GM19043 (cell line): ENCODE measurements around the gene ARSD.
"Not testable (repeated sequence)": the region's sequence is repeated elsewhere in the genome, so short reads cannot be mapped to it uniquely, and the experiment has no call there.

Source experiments
- ATAC-seq: cut with Tn5 transposase; IDR thresholded peaks from one replicate; pipeline ENCODE4 v1.9.1; 2021; ENCODE audit warnings: low read depth; ENCODE audit not compliant: unreplicated experiment

The ARSD gene

DNA sequence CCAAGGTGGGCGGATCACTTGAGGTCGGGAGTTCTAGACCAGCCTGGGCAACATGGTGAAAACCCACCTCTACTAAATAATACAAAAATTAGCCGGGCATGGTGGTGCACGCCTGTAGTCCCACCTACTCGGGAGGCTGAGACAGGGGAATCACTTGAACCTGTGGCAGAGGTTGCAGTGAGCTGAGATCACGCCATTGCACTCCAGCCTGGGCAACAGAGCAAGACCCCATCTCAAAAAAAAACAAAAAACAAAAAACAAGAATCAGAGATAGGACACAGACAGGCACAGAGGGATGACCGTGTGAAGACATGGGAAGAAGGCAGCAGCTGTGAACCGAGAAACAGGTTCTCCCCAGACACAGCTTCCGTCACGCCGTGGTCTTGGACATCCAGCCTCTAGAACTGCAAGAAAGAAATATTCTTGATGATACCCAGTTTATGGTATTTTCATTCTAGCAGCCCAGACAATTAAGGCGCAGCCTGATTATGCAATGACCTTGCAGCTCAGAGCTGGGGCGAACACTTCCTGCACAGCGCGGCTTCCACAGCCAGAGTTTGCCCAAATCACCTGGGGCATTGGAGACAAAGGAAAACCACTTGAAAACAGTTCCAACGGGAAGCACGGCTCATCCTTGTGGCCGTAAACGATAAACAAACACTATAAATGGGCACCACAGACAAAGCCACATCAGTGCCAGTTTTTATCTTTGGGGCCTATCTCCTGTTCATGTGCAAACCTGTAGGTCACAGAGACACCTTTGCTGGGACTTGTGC is 4.2 kb upstream of the ARSD start:
- ATAC-seq, result no peak

GRCh38 chrX:2931612-2932011 is 2.5 kb upstream of the ARSD start:
- ATAC-seq, result no peak

DNA sequence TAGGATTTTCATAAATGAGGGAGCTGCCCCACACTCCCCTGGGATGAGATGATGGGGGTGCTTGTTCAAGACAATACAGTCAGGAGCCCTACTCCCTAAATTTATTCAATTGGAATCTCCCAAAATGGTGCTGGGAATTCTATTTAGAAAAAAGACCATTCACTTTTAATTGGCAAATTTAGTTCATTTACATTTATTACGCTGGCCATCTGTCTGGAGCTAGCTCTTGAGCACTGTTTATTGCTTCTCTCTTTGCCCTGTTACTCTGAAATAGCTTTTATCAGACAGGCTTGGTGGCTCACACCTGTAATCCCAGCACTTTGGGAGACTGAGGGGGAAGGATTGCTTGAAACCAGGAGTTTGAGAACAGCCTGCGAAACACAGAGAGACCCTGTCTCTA is 2.0 kb upstream of the ARSD start:
- ATAC-seq, result no peak

- ATAC-seq, result no peak
Observed at GRCh38 chrX:2928191-2928582, 952 bp downstream of the ARSD start.

DNA sequence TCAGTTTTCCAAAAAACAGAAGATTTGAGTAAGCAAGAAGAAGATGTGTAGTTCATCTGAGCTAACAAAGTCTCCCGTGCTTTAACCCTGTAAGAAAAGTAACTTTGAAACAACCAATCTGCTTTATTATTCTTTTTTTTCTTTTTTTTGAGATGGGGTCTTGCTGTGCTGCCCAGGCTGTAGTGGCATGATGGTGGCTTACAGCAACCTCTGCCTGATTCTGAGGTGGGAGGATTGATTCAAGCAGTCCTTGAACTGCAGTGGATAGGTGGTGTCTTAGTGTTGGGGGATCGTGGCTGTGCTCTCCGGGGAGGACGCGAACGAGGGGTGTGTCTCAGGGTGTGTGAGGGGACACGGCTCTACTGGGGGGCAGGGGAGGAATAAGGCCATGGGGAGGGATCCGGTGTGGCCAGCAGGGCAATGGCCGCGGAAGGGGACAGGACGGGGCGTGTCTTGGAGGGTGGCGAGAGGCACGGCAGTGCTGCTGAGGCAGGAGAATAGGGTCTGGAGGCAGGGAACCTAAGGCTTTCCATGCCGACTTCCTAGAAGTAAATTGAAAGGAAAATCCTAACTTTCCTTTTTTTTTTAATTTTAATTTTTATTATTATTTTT is 2.4 kb downstream of the ARSD start:
- no peak for ATAC-seq

GRCh38 chrX:2926255-2926654 is 2.9 kb downstream of the ARSD start:
- not testable (repeated sequence) for ATAC-seq

- no peak for ATAC-seq
Observed at GRCh38 chrX:2924151-2924550, 5.0 kb downstream of the ARSD start.

DNA sequence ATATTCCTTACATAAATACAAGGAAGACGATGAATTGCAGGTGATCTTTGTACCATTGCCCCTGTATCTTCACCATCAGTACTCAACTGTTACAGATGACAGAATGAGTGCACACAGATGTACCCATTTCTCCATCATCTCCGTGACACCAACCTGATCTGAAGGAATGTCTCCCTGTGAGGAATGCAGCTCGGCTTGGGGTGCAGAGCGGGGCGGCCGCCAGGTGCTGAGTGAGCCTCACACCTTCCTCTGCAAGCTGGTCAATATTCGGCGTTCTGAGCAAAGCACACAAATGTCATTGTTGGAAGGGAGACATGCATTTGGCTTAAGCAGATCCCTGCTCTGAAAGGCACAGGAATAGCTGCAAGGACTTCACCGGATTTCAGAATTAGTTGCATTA is 7.4 kb downstream of the ARSD start:
- no peak for ATAC-seq

DNA sequence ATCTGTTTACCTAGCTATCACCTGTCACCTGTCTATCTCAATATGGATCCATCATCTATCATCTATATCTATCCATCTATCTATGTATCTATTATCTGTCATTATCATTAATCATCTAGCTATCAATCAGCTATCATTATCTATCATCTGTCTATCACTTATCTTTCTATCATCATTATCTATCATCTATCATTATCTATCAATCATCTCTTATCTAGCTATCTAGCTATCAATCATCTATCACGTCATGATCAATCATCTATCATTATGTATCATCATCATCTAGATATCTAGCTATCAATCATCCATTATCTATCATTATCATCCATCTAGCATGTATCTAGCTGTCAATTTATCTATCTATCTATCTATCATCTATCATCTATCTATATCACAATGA is 7.9 kb downstream of the ARSD start:
- ATAC-seq, result no peak

GRCh38 chrX:2917767-2918166 is 11.4 kb downstream of the ARSD start:
- no peak for ATAC-seq

DNA sequence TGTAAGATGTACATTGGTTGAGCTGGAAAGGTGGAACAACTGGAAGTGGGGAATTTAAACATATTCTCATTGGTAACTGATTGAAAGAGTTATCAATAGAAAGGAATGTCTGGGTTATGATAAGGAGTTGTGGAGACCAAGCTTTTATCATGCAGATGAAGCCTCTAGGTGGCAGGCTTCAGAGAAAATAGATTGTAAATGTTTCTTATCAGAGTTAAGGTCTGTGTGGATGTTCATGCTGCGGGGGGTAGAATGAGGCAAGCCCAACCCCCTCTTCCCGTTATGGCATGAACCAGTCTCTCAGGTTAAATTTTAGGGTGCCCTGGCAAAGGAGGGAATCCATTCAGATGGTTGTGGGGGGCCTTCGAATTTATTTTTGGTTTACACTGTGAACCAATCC is 16.0 kb downstream of the ARSD start:
- ATAC-seq, result no peak

GRCh38 chrX:2910109-2910508 is 19.0 kb downstream of the ARSD start:
- ATAC-seq, result no peak

DNA sequence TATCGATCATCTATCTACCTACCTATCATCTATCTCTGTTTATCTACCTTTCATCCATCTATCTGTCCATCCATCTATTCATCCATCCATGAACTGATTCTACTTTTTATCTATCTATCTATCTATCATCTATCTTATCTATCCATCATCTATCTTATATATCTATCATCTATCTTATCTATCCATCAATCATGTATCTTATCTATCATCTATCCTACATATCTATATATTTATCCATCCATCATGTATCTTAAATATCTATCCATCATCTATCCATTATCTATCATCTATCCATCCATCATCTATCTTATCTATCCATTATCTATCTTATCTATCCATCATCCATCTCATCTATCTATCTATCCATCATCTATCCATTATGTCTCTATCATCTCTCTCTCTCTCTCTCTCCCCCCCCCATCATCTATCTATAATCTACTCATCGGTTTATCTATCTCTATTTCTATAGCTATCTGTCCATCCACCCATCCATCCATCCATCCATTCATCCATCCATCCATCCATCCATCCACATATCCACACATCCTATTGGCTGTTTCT is 20.9 kb downstream of the ARSD start:
- ATAC-seq, result no peak

GRCh38 chrX:2907295-2907694 is 21.8 kb downstream of the ARSD start:
- no peak for ATAC-seq

GRCh38 chrX:2903366-2903765 is 25.8 kb downstream of the ARSD start:
- no peak for ATAC-seq

- no peak for ATAC-seq
Observed at GRCh38 chrX:2902841-2903240, 26.3 kb downstream of the ARSD start.

DNA sequence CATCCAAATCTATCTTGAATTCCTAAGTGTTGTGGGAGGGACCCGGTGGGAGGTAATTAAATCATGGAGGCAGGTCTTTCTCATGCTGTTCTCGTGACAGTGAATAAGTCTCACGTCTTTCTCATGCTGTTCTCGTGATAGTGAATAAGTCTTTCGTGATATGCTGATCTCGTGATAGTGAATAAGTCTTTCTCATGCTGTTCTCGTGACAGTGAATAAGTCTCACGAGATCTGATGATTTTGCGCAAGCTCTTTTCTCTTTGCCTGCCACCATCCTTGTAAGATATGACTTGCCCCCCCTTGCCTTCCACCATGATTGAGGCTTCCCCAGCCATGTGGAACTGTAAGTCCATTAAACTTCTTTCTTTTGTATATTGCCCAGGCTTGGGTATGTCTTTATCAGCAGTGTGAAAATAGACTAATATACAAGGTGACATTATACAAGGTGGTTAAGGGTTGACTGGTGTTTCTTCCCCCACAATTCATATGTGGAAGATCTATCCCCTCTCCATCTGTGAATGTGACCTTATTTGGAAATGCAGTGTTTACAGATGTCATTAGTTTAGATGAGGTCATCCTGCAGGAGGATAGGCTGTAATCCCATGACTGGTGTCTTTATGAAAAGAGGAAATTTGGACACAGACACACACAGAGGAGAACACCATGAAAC is 27.6 kb downstream of the ARSD start:
- no peak for ATAC-seq

- ATAC-seq, result no peak
Observed at GRCh38 chrX:2898846-2899512, 30.2 kb downstream of the ARSD start.

DNA sequence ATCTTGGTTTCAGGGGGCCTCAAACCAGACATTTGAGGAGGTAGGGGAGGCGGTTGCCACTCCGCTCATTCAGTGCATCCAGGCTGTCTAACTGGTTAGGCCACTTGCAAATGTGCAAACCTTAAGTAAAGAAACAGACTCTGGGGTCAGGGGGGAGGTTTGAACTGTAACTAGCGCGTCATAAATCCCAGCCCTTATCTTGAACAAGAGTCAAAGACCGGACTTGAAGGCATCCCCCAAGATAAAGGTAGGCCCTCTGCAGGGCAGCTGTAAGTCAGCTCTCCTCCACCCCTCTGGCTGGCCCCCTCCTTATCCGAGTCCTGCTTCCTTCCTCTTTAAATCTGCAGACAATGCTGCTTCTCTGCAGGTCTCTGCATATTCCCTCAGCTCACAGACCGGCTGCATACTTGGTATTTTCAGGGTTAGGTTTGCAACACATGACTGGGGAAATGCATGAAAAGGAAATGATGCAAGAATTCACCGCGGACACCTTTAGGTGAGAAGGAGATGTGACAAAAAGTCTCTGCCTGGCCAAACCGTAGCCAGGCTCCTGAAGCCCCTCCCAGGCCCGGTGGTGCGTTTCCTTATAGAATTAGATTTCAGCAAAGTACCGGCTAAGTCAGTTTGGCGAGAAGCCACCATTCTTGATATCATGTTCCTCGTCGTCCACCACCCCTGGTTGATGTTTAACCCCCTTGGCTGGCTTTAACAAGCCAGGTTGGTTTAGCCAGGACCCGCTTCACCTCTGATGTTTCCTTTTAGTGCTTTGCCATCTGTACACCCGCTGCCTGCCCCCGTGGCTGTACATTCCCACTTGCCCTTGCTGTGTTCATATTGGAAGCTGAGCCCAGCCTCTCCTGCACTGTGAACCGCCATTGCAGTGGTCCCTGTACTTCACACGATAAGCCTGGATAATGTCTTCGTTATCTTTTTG is 31.2 kb downstream of the ARSD start:
- not testable (repeated sequence) for ATAC-seq

GRCh38 chrX:2897311-2897689 is 31.8 kb downstream of the ARSD start:
- ATAC-seq, result no peak
